Breast epithelium (tissue), 4 donors: ENCODE data around the gene ADCYAP1R1. TPM values are rescaled to one million over a fixed set of nuclear protein-coding genes. Genes with fewer than 3 reads are reported as not detected.

Experiments
- DNase-seq, 2 donors: peaks; one replicate each; pipeline ENCODE4 v3.0.0-alpha.2; 2019; ENCODE audit warnings: low spot score in 2 of 2
- H3K27ac ChIP-seq, 2 donors: fragments of 200-600 bp; sonication (generic) in 1 of 2; one replicate each; pipeline ENCODE4 v1.5.1; 2016 to 2019; ENCODE audit warnings: mild to moderate bottlenecking in 1 of 2
- H3K27me3 ChIP-seq, 2 donors: fragments of 200-600 bp; sonication (generic) in 1 of 2; one replicate each; pipeline versions ENCODE4 v1.5.1 to v1.6.0; 2017 to 2019; ENCODE audit warnings: control low read depth in 1 of 2, mild to moderate bottlenecking in 1 of 2
- H3K36me3 ChIP-seq: fragments of 200-600 bp; one replicate; pipeline ENCODE4 v1.5.1; 2019
- H3K4me1 ChIP-seq, 2 donors: fragments of 200-600 bp; sonication (generic); one replicate each; pipeline ENCODE4 v1.5.1; 2016 to 2019; ENCODE audit warnings: control low read depth in 1 of 2
- H3K4me3 ChIP-seq, 3 donors: fragments of 200-600 bp; sonication (generic); 1 replicate in 2 of 3; 2 replicates in 1 of 3; pipeline ENCODE4 v1.5.1; 2016 to 2019; ENCODE audit warnings: mild to moderate bottlenecking in 3 of 3, moderate library complexity in 2 of 3
- H3K9me3 ChIP-seq, 2 donors: fragments of 200-600 bp; sonication (generic) in 1 of 2; one replicate each; pipeline ENCODE4 v1.5.1; 2016 to 2019; ENCODE audit warnings: control low read depth in 1 of 2
- POLR2A ChIP-seq: fragments of 450-650 bp; IDR thresholded peaks from one replicate; pipeline ENCODE4 v1.6.1; 2016; ENCODE audit warnings: antibody characterized with exemption, mild to moderate bottlenecking, moderate library complexity
- POLR2AphosphoS5 ChIP-seq, 3 donors: sonication (generic); formaldehyde crosslinking; IDR thresholded peaks; one replicate each; pipeline ENCODE4 v1.6.1; 2017; ENCODE audit warnings: antibody characterized with exemption in 3 of 3
- intact Hi-C: fragments of 100-400 bp; cut with DNase I; formaldehyde crosslinking; loops from one replicate; pipeline ENCODE4 v1.15.1; 2023; ENCODE audit warnings: low total_unique reads
- total RNA-seq, 3 donors: library from RNA; depleted of rRNA; stranded (reverse); fragments of >200 nt; gene quantifications; one replicate each; pipeline ENCODE4 v1.1.0, GENCODE V29; 2016
- TF ChIP-seq, protein P1 (sequence below), 3 donors: fragments of 450-650 bp; IDR thresholded peaks; one replicate each; pipeline ENCODE4 v1.5.1; 2016 to 2017; ENCODE audit warnings: antibody characterized with exemption in 3 of 3, mild to moderate bottlenecking in 3 of 3, moderate library complexity in 3 of 3

The ADCYAP1R1 gene
- total RNA-seq, 3 donors from 2014 or later = 2.6 to 19.7 (median 4.1) TPM

DNA sequence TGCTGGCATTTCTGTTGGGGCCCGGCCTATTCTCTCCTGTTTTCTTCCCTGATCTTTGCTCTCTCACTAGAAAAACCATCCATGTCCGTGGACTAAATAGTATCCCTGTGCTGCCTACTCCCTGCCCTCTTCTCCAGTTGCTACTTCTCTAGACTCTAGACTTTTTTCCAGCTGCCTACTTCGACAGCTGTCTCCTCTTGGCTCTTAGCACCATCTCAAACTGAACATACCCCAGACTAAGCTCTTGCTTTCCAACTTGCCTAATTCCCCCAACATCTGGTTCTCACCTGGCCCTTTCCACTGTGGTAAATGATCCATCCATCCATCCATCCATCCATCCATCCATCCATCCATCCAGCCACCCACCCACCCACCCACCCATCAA, 19.5 kb downstream of the ADCYAP1R1 start:
- no peak for DNase-seq
- no peaks in the 10 kb centered on the region for H3K27me3 ChIP-seq
- H3K36me3 ChIP-seq = no peaks in the 10 kb centered on the region
- no peak overlapping the region for H3K27ac ChIP-seq
- H3K4me3 ChIP-seq = no peak overlapping the region
- no peaks in the 10 kb centered on the region for H3K4me1 ChIP-seq
- no peak for TF ChIP-seq POLR2AphosphoS5 (IDR thresholded peaks at IDR 0.05)
- TF ChIP-seq, protein P1, sequence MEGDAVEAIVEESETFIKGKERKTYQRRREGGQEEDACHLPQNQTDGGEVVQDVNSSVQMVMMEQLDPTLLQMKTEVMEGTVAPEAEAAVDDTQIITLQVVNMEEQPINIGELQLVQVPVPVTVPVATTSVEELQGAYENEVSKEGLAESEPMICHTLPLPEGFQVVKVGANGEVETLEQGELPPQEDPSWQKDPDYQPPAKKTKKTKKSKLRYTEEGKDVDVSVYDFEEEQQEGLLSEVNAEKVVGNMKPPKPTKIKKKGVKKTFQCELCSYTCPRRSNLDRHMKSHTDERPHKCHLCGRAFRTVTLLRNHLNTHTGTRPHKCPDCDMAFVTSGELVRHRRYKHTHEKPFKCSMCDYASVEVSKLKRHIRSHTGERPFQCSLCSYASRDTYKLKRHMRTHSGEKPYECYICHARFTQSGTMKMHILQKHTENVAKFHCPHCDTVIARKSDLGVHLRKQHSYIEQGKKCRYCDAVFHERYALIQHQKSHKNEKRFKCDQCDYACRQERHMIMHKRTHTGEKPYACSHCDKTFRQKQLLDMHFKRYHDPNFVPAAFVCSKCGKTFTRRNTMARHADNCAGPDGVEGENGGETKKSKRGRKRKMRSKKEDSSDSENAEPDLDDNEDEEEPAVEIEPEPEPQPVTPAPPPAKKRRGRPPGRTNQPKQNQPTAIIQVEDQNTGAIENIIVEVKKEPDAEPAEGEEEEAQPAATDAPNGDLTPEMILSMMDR (IDR thresholded peaks at IDR 0.05) = no peak
- TF ChIP-seq POLR2A = no peak
- H3K9me3 ChIP-seq = no peaks in the 10 kb centered on the region
- intact Hi-C loops = no loop called here

DNA sequence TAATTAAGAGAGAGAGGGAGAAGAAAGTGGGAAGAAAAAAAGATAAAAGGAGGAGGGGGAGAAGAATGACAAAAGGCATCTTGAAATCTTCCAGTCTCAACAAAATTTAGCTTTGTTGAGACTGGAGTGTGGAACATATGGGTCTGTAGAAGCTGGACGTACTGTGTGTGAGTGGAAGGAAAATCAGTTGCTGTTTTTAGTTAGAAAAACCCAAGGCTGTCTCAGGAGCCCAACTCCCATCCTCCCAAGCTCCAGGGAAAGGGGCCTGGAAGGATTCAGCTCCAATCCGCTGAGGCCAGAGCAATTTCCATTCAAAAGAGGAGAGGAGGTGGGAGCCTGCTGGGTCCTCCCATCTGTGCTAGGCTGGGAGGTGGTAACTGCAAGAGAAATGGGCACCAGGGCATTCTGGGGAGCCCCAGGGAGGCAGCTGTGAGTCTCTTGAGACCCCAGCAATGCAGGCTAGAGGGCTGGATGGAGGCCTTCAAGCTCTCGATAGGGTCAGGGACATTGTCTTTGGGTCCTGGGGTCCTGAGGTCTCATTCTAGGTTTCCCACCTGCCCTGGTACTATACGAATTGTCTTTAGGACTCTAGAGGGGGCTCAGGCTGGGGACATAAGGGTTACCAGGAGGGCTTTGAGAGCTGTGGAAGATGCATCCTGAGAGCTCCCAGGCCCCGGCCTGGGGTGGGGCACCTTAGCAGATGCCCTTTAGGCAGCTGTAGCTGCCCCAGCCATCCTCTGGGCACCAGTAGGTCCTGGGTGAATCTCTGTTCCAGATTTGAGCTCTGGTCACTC, 21.4 kb downstream of the ADCYAP1R1 start:
- no peak overlapping the region for H3K27ac ChIP-seq
- H3K9me3 ChIP-seq = no peaks in the 10 kb centered on the region
- H3K4me1 ChIP-seq = no peaks in the 10 kb centered on the region
- DNase-seq = no peak
- intact Hi-C loops = no loop called here
- H3K4me3 ChIP-seq = no peak overlapping the region
- TF ChIP-seq POLR2AphosphoS5 (IDR thresholded peaks at IDR 0.05) = no peak
- TF ChIP-seq, protein P1 (IDR thresholded peaks at IDR 0.05) = no peak
- TF ChIP-seq POLR2A = no peak
- no peaks in the 10 kb centered on the region for H3K27me3 ChIP-seq
- H3K36me3 ChIP-seq = no peaks in the 10 kb centered on the region

DNA sequence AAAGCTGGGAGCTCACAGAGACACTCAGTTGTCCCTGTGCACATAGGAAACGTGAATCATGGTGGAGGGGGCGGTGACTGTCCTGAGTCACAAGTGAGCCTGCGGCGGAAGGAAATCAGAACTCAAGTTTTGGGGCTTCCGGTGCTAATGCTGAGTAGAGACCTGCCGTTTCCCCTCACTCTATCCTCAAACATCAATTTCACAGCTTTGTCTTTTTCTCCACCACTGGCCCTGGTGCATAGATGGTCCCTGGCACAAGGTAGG, 21.9 kb downstream of the ADCYAP1R1 start:
- Histone ChIP-seq H3K27me3 (no peaks in the 10 kb centered on the region), H3K4me1 (no peaks in the 10 kb centered on the region), H3K9me3 (no peaks in the 10 kb centered on the region), H3K27ac (peak overlapping the region in 1 of 2 donors; percentile 26), H3K4me3 (no peak overlapping the region), H3K36me3 (no peaks in the 10 kb centered on the region)
- intact Hi-C loops = no loop called here
- TF ChIP-seq POLR2A = no peak
- TF ChIP-seq POLR2AphosphoS5 (IDR thresholded peaks at IDR 0.05) = no peak
- TF ChIP-seq, protein P1 (IDR thresholded peaks at IDR 0.05) = no peak
- DNase-seq = no peak

DNA sequence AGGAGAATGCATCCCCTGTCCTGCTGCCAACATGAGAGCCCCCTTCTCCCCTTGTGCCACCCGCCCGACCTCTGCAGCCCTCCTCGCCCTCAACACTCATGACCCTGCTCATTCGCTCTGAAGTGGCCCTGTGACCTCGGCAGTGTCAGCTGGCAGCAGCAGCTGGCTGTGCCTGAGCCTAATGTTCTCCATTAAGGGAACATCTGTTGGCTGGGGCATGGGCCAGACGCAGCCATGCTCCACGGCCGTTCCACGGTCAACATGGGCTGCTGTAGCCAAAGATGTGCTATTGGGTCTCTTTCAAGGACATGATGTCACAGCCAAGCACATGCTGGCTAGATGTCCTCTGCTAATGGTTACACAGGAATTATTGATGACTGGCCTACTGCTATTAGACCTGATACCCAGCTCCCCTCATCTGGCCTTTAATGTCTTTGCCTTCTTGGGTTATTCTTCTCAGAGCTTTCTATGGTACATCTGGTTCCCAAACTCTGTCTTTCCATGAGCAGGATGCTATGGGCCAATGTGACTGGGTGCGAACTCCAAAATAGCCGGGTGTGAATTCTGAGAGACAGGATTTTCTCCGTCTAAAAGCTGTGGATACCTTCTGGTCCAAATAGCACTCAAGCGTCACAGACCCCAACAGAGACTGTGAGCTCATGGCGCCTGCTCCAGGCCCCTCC, 22.4 kb downstream of the ADCYAP1R1 start:
- no peak for TF ChIP-seq POLR2A
- TF ChIP-seq POLR2AphosphoS5 (IDR thresholded peaks at IDR 0.05) = peak in 2 of 3 donors; percentile 28 to 58
- TF ChIP-seq, protein P1 (IDR thresholded peaks at IDR 0.05) = no peak
- no peaks in the 10 kb centered on the region for H3K4me1 ChIP-seq

DNA sequence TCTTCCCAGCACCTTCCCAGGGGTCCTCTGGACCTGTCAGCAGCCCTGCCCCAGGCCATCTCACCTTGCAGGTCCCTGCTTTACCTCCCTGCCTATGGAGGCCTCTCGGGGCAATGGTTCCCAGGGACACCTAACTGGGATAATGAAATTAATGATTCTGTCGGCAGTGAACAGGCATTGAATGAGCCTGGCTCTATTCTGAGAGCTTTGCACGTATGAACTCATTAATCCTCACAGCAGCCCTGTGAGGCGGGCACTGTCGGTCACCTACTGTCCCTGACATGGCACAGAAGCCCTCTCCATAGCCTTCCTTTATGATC, 22.9 kb downstream of the ADCYAP1R1 start:
- H3K27me3 ChIP-seq = no peaks in the 10 kb centered on the region
- H3K36me3 ChIP-seq = no peaks in the 10 kb centered on the region
- no peaks in the 10 kb centered on the region for H3K4me1 ChIP-seq
- no peak overlapping the region for H3K4me3 ChIP-seq
- no peaks in the 10 kb centered on the region for H3K9me3 ChIP-seq
- H3K27ac ChIP-seq = no peak overlapping the region
- no peak for TF ChIP-seq POLR2A
- TF ChIP-seq POLR2AphosphoS5 (IDR thresholded peaks at IDR 0.05) = no peak
- TF ChIP-seq, protein P1 (IDR thresholded peaks at IDR 0.05) = no peak
- DNase-seq = no peak
- intact Hi-C loops = no loop called here

More for the DNA sequence above, 22.4 kb downstream of the ADCYAP1R1 start:
- Histone ChIP-seq H3K27ac (peak overlapping the region in 1 of 2 donors; percentile 26), H3K4me3 (no peak overlapping the region), H3K36me3 (no peaks in the 10 kb centered on the region), H3K9me3 (no peaks in the 10 kb centered on the region), H3K27me3 (no peaks in the 10 kb centered on the region)
- intact Hi-C loops = no loop called here
- DNase-seq = no peak
